GM18873 (cell line): ENCODE measurements around the gene HARBI1.

Experiments
- ATAC-seq: cut with Tn5 transposase; IDR thresholded peaks from one replicate; pipeline ENCODE4 v1.9.1; 2021; ENCODE audit warnings: mild to moderate bottlenecking, moderate library complexity, moderate number of reproducible peaks; ENCODE audit not compliant: unreplicated experiment, low FRiP score

Gene HARBI1

GRCh38 chr11:46617134-46617971 lies at the start of gene HARBI1, which contains the start of gene ATG13:
HARBI1 (minus strand) TSS chr11:46617227; CDS start chr11:46616237, 990 bp downstream.
ATG13 (plus strand) TSS chr11:46617553; CDS start chr11:46644292, 26,739 bp downstream.
- ATAC-seq, result peak; percentile 76

- ATAC-seq, result no peak
These were observed 49.5 kb upstream of the HARBI1 start for GRCh38 chr11:46666516-46666915.

- ATAC-seq, result no peak
These were observed 48.3 kb upstream of the HARBI1 start for GRCh38 chr11:46665356-46665755.

- ATAC-seq, result no peak
These were observed 47.6 kb upstream of the HARBI1 start for GRCh38 chr11:46664612-46665011.

GRCh38 chr11:46663277-46663940 lies 46.4 kb upstream of the HARBI1 start:
- ATAC-seq, result no peak

GRCh38 chr11:46662366-46662765 lies 45.3 kb upstream of the HARBI1 start:
- ATAC-seq, result no peak

GRCh38 chr11:46661836-46662235 lies 44.8 kb upstream of the HARBI1 start:
- no peak for ATAC-seq

- no peak for ATAC-seq
These were observed 42.9 kb upstream of the HARBI1 start for GRCh38 chr11:46659908-46660307.

- no peak for ATAC-seq
These were observed 41.2 kb upstream of the HARBI1 start for GRCh38 chr11:46658259-46658658.

GRCh38 chr11:46657186-46657585 lies 40.2 kb upstream of the HARBI1 start:
- no peak for ATAC-seq

- ATAC-seq, result no peak
These were observed 38.6 kb upstream of the HARBI1 start for GRCh38 chr11:46655631-46656030.

- ATAC-seq, result no peak
These were observed 32.2 kb upstream of the HARBI1 start for GRCh38 chr11:46649180-46649738.

- no peak for ATAC-seq
These were observed 27.0 kb upstream of the HARBI1 start for GRCh38 chr11:46643986-46644385.

- no peak for ATAC-seq
These were observed 26.5 kb upstream of the HARBI1 start for GRCh38 chr11:46643531-46643930.

- ATAC-seq, result no peak
These were observed 25.8 kb upstream of the HARBI1 start for GRCh38 chr11:46642627-46643335.

GRCh38 chr11:46641639-46642038 lies 24.6 kb upstream of the HARBI1 start:
- no peak for ATAC-seq

- no peak for ATAC-seq
These were observed 23.2 kb upstream of the HARBI1 start for GRCh38 chr11:46640036-46640788.

- ATAC-seq, result no peak
These were observed 22.3 kb upstream of the HARBI1 start for GRCh38 chr11:46639197-46639839.

GRCh38 chr11:46637546-46637945 lies 20.5 kb upstream of the HARBI1 start:
- ATAC-seq, result no peak
